BE2C (cell line): Measurements from ENCODE around the gene SPIRE2.
A peak's percentile ranks its signal among the peaks of the same experiment; 100 is the strongest.

ENCODE experiments used
- DNase-seq: peaks from one replicate; pipeline ENCODE4 v3.0.0-alpha.2; 2020
- H3K27me3 ChIP-seq: fragments of 250-450 bp; sonication (Bioruptor Pico); 2 replicates; pipeline ENCODE4 v1.5.1; 2020; ENCODE audit warnings: mild to moderate bottlenecking
- H3K36me3 ChIP-seq: fragments of 250-450 bp; sonication (Bioruptor Pico); 2 replicates; pipeline ENCODE4 v1.5.1; 2020; ENCODE audit warnings: mild to moderate bottlenecking
- H3K4me1 ChIP-seq: fragments of 250-450 bp; sonication (Bioruptor Pico); 2 replicates; pipeline ENCODE4 v1.5.1; 2020
- H3K4me3 ChIP-seq: 2 replicates; pipeline ENCODE4 v1.5.1; 2011; ENCODE audit warnings: low read depth, low read length
- H3K9me3 ChIP-seq: fragments of 250-450 bp; sonication (Bioruptor Pico); 2 replicates; pipeline ENCODE4 v1.5.1; 2020
- TF ChIP-seq, protein P1 (sequence below): IDR thresholded peaks from 2 replicates; pipeline ENCODE4 v1.5.1; 2012; ENCODE audit warnings: mild to moderate bottlenecking, low read depth, low read length

SPIRE2 gene

DNA sequence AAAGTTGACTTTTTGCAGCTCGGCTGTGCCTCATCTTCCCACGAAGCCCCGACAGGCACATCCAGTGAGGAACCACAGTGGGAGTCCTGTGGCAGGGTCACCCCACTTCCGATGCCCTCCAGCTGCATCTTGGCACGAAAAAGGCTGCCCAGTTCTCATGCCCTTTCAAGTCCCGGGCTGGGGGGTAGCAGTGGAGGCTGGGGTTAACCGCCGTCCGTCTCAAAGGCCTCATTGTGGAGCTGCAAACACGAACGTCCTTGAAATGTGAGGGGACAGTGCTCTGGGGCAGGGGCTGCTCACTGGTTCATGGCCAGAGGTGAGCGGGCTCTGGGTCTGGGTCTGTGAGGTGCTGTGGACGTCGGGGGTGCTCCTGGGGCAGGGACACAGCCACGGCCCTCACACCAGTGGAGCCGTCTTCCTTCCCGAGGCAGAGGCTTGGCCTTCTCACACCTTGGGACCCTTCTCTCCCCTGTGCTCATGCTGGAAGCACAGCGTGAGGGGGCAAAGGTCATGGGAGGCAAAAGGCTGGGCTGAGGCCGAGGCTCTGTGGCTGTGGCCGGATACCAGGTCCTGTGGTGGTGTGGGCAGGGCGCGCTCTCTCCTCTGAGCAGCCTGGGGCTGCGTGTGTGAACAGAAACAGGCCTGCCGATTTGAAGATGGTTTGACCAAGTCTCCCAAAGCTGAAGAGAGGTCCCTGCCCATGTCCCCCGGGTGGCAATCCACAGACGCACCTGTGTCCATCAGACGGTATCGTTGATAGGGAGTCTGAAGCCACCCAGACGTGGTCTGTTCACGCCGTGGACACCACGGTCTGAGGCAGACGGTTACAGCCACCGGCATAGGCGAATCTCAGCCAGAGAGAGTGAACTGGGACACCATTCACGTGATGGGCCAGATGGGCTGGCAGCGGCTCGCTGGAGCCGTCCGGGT is 87.3 kb downstream of the SPIRE2 start:
- no peak for DNase-seq
- Histone ChIP-seq H3K36me3 (peaks cover 42% of the 10 kb centered on the region), H3K27me3 (no peaks in the 10 kb centered on the region), H3K9me3 (no peaks in the 10 kb centered on the region), H3K4me3 (no peak overlapping the region), H3K4me1 (peaks cover 11% of the 10 kb centered on the region)
- TF ChIP-seq, protein P1, sequence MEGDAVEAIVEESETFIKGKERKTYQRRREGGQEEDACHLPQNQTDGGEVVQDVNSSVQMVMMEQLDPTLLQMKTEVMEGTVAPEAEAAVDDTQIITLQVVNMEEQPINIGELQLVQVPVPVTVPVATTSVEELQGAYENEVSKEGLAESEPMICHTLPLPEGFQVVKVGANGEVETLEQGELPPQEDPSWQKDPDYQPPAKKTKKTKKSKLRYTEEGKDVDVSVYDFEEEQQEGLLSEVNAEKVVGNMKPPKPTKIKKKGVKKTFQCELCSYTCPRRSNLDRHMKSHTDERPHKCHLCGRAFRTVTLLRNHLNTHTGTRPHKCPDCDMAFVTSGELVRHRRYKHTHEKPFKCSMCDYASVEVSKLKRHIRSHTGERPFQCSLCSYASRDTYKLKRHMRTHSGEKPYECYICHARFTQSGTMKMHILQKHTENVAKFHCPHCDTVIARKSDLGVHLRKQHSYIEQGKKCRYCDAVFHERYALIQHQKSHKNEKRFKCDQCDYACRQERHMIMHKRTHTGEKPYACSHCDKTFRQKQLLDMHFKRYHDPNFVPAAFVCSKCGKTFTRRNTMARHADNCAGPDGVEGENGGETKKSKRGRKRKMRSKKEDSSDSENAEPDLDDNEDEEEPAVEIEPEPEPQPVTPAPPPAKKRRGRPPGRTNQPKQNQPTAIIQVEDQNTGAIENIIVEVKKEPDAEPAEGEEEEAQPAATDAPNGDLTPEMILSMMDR, result no peak

DNA sequence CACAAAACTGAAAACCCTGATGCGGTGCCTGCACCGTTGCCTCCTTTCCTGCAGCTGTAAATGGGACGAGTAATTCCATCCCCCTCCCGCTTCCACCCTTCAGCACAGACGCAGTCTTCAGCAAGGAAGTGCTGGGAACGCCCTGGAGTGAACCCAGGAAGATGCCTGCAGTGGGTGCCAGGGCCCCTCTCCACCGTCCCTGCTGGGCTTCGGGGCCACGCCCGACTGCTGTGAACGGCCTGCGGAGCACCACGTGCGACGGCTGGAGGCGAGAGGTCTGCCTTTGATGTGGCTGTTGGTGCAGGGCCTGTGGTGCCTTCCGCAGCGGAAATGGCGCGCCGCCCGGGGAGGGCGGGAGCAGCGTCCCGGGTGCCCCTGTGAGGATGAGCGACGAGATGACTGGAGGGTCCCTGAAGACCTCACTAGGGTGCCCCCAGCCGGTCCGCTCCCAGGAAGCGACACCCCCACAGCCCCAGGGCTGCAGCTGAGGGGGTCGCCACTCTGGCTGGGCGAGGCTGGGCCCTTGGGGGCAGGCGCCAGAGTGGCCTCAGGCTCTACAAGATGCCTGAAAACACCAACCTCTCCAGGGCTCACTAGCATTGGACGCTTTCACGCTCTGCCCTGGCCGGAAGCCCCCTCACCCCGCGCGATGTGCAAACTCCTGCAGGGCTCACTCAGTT is 89.6 kb downstream of the SPIRE2 start:
- TF ChIP-seq, protein P1, result no peak
- peaks cover 20% of the 10 kb centered on the region for H3K4me1 ChIP-seq
- peak; percentile 93 for DNase-seq

DNA sequence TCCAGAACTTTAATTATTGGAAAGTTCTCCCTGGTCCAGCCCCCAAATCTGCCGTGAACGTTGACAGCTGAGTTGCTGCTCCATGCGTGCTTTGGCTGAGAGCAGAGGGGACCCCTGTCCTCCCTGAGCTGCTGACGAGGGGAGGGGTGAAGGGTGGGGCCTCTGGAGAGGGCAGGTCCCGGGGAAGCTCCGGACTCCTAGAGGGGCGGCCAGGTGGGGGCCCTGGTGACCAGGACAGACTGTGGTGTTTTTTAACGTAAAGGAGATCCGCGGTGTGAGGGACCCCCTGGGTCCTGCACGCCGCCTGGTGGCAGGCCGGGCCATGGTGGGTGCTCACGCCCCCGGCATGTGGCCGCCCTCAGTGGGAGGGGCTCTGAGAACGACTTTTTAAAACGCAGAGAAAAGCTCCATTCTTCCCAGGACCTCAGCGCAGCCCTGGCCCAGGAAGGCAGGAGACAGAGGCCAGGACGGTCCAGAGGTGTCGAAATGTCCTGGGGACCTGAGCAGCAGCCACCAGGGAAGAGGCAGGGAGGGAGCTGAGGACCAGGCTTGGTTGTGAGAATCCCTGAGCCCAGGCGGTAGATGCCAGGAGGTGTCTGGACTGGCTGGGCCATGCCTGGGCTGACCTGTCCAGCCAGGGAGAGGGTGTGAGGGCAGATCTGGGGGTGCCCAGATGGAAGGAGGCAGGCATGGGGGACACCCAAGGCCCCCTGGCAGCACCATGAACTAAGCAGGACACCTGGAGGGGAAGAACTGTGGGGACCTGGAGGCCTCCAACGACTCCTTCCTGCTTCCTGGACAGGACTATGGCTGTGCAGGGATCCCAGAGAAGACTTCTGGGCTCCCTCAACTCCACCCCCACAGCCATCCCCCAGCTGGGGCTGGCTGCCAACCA is 90.4 kb downstream of the SPIRE2 start, which contains the start of gene MC1R:
Gene MC1R, plus strand, starts transcription at position 410 of the 895 bp plus-strand sequence. Its CDS starts 397 bp downstream, at position 807.
- peaks cover 20% of the 10 kb centered on the region for H3K4me1 ChIP-seq
- peak; percentile 75 for DNase-seq

More for the DNA sequence above, 89.6 kb downstream of the SPIRE2 start:
- H3K27me3 ChIP-seq, result no peaks in the 10 kb centered on the region
- peak overlapping the region; percentile 41 for H3K4me3 ChIP-seq
- H3K36me3 ChIP-seq, result peaks cover 19% of the 10 kb centered on the region
- H3K9me3 ChIP-seq, result no peaks in the 10 kb centered on the region

DNA sequence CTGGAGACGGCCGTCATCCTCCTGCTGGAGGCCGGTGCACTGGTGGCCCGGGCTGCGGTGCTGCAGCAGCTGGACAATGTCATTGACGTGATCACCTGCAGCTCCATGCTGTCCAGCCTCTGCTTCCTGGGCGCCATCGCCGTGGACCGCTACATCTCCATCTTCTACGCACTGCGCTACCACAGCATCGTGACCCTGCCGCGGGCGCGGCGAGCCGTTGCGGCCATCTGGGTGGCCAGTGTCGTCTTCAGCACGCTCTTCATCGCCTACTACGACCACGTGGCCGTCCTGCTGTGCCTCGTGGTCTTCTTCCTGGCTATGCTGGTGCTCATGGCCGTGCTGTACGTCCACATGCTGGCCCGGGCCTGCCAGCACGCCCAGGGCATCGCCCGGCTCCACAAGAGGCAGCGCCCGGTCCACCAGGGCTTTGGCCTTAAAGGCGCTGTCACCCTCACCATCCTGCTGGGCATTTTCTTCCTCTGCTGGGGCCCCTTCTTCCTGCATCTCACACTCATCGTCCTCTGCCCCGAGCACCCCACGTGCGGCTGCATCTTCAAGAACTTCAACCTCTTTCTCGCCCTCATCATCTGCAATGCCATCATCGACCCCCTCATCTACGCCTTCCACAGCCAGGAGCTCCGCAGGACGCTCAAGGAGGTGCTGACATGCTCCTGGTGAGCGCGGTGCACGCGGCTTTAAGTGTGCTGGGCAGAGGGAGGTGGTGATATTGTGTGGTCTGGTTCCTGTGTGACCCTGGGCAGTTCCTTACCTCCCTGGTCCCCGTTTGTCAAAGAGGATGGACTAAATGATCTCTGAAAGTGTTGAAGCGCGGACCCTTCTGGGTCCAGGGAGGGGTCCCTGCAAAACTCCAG is 91.5 kb downstream of the SPIRE2 start:
- Histone ChIP-seq H3K36me3 (peaks cover 11% of the 10 kb centered on the region), H3K27me3 (no peaks in the 10 kb centered on the region), H3K4me1 (peaks cover 20% of the 10 kb centered on the region), H3K9me3 (no peaks in the 10 kb centered on the region), H3K4me3 (no peak overlapping the region)
- TF ChIP-seq, protein P1, result no peak
- no peak for DNase-seq

More for the DNA sequence above, 90.4 kb downstream of the SPIRE2 start, which contains the start of gene MC1R:
- Histone ChIP-seq H3K27me3 (no peaks in the 10 kb centered on the region), H3K9me3 (no peaks in the 10 kb centered on the region), H3K4me3 (peak within 1 kb of the TSS; percentile 41), H3K36me3 (peaks cover 11% of the 10 kb centered on the region)
- TF ChIP-seq, protein P1, result peak; percentile 64

DNA sequence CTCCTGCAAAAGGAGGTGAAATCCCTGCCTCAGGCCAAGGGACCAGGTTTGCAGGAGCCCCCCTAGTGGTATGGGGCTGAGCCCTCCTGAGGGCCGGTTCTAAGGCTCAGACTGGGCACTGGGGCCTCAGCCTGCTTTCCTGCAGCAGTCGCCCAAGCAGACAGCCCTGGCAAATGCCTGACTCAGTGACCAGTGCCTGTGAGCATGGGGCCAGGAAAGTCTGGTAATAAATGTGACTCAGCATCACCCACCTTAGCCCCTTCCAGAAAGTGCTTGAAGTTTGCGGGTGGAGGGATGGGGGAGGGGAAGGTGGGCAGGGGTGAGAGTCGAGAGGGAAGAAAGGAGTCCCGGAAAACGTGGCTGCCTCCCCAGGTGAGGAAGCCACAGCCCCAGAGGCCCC is 92.4 kb downstream of the SPIRE2 start:
- Histone ChIP-seq H3K36me3 (peaks cover 5% of the 10 kb centered on the region), H3K4me1 (peaks cover 20% of the 10 kb centered on the region), H3K27me3 (no peaks in the 10 kb centered on the region), H3K9me3 (no peaks in the 10 kb centered on the region), H3K4me3 (no peak overlapping the region)
- DNase-seq, result no peak
- TF ChIP-seq, protein P1, result no peak
